VCaP (cell line): ENCODE data around the gene SOD1.

Experiments used
- H3K27ac ChIP-seq: fragments of 450-650 bp; 2 replicates; pipeline ENCODE4 v1.5.1; 2017
- TF ChIP-seq, protein P1 (sequence below): fragments of 450-650 bp; conservative IDR thresholded peaks from 2 replicates; pipeline ENCODE4 v1.5.1; 2017; ENCODE audit warnings: mild to moderate bottlenecking, moderate library complexity

The SOD1 gene

DNA sequence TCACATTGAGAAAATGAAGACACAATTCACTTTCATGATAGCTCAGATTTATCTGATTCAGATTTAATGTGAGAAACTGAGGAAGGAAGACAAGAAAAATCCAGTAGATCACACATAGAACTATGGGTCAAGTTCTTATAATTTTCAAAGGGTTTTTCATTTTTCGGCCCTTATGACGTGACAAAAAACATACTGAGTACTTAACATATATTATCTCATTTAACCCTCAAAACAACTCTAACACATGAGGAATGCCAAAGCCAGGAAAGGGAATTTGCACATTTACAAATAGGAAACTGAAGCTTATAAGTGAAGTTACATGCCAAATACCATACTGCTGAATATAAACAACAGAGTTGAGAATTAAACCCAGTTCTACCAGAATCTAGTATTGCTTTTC lies 27.6 kb downstream of the SOD1 start:
- TF ChIP-seq, protein P1, sequence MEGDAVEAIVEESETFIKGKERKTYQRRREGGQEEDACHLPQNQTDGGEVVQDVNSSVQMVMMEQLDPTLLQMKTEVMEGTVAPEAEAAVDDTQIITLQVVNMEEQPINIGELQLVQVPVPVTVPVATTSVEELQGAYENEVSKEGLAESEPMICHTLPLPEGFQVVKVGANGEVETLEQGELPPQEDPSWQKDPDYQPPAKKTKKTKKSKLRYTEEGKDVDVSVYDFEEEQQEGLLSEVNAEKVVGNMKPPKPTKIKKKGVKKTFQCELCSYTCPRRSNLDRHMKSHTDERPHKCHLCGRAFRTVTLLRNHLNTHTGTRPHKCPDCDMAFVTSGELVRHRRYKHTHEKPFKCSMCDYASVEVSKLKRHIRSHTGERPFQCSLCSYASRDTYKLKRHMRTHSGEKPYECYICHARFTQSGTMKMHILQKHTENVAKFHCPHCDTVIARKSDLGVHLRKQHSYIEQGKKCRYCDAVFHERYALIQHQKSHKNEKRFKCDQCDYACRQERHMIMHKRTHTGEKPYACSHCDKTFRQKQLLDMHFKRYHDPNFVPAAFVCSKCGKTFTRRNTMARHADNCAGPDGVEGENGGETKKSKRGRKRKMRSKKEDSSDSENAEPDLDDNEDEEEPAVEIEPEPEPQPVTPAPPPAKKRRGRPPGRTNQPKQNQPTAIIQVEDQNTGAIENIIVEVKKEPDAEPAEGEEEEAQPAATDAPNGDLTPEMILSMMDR: no peak
- H3K27ac ChIP-seq: no peak overlapping the region

DNA sequence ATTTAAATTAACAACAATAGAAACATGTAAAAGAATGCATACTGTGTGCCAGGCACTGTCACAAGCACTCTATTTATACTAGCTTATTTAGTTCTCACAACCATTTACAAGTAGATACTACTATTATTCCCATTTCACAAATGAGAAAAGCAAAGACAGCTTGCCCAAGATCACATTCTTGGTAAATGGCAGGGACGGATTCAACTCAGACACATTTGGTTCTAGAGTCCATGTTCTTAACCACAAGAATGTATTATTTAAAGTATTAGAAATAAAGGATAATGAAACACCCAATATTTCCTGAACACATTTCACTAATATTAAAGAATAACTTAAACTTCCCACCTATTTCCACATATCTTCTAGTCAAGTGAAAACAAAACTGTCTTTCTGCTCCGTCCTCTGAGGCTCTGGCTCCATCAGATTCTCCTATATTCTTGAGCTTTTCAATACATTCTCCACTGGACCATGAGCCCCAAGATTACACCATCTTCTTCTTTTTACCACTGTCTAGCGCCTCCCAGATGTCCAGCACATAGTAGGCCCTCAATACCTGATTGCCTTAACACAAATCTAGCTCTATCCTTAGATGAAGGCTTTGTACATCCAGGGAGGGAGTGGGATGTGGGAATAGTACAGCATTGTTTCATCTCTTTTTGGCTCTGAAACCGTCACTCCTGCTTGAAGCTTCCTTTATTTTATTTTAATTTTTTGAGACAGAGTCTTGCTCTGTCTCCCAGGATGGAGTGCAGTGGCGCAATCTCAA lies 29.3 kb downstream of the SOD1 start:
- TF ChIP-seq, protein P1: no peak
- H3K27ac ChIP-seq: no peak overlapping the region

DNA sequence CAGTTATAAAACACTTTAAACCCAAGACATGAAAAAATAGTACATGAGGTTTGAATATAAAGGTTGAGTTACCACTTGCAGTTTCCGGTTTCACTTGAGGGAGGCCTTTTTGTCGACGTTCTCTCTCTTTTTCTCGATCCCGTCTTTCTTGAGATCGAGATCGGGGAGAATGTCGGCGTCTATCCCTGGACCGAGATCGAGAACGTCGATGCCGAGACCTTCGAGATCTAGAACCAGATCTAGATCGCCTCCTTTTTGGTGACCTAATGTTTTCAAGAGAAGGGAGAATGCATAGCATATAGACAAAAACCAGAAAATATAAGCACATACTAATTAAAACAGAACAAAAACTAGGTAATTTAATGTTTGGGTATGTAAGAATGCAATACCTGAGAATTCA lies 33.7 kb downstream of the SOD1 start:
- TF ChIP-seq, protein P1: no peak
- no peak overlapping the region for H3K27ac ChIP-seq

DNA sequence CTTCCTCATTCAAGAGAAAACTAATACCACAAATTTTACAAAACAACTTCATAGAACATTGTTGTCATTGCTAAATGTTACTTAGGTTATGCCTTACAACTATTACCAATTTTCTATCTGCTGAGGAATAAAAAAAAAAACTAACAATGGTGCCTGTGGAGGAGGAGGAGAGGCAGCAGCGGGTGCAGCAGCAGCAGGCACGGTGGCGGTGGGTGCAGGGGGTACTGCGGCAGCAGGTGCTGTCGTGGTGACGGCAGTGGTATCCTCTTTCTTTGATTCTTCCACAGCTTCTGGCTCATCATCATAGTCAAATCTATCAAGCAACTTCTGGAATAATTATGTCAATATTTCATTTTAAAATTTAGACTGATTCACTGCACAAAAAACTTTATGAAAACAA lies 36.9 kb downstream of the SOD1 start:
- H3K27ac ChIP-seq: no peak overlapping the region
- TF ChIP-seq, protein P1: no peak

DNA sequence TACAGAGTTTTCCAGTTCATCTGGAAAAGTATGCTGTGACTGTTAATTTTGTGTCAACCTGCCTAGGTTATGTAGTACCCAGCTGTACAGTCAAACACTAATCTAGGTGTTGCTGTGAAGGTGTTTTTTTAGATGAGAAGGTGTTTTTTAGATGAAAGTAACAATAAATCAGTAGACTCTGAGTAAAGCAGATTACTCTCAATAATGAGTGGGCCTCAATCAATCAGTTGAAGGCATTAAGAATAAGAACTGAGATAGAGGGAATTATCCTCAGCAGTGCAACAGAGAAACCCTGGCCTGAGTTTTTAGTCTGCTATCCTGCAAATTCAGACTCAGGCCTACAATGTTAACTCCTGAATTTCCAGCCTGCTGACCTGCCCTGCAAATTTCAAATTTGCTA lies 39.0 kb downstream of the SOD1 start:
- TF ChIP-seq, protein P1: no peak
- peak overlapping the region; percentile 11; the same call in 1 of the 2 replicates for H3K27ac ChIP-seq

DNA sequence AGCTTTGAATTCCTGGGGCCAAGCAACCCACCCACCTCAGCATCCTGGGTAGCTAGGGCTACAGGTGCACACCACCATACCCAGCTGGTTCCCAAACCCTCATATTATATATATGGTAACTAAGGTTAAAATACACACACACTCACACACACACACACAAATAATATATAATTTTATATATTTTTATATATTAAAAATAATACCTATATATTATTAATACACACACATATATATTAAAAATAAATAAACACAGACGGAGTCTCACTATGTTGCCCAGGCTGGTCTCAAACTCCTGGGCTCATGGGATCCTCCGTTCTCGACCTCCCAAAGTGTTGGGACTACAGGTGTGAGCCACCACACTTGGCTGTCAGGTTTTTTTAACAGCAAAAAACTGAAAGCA lies 40.5 kb downstream of the SOD1 start:
- no peak overlapping the region for H3K27ac ChIP-seq
- TF ChIP-seq, protein P1: no peak

DNA sequence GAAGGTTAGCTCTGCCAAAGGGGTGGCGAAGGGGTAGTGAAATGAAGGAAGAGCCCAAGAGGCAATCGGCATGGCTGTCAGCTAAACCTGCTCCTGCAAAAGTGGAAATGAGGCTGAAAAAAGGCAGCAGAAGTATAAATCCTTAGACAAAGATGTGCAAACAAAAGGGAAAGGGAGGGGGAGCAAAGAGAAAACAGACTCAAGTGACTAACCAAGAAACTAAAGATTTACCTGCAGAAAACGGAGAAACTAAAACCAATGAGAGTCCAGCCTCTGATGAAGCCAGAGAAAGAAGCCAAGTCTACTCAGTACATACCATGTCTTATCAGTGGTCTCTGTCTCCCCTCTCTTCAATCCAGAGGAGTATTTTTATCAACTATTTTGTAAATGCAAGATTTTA lies 47.1 kb downstream of the SOD1 start:
- TF ChIP-seq, protein P1: no peak
- H3K27ac ChIP-seq: no peak overlapping the region
